Endothelial cell of umbilical vein (primary cell): ENCODE results near the gene GATA1. TPM values are rescaled to one million over a fixed set of nuclear protein-coding genes. Genes with fewer than 3 reads are reported as not detected.

Experiments
- BruUV-seq: library from RNA; stranded (reverse); fragments of 400-500 nt; replicated peaks from 2 replicates; lab custom pipeline; 2021; lab: Mats Ljungman, UMichigan
- CTCF ChIA-PET: fragments of 300-600, 350-600 bp; sonication (Branson Sonifier 250); formaldehyde crosslinking; loops from one replicate; lab custom pipeline; 2021; ENCODE audit warnings: antibody characterized with exemption, inconsistent platforms; lab: Charles Lee
- POLR2A ChIA-PET: fragments of 300-600, 350-600 bp; sonication (Branson Sonifier 250); formaldehyde crosslinking; loops from one replicate; lab custom pipeline; 2021; ENCODE audit warnings: antibody characterized with exemption, inconsistent platforms; lab: Charles Lee
- DNase-seq: peaks from one replicate; pipeline ENCODE4 v3.0.0-alpha.2; 2011; ENCODE audit warnings: low read depth, low spot score
- FAIRE-seq: peaks from 2 replicates; lab custom pipeline; 2011; peaks lifted over from hg19 to GRCh38; lab: Jason Lieb, UNC
- H2AFZ ChIP-seq: 2 replicates; pipeline ENCODE4 v1.6.0; 2012; ENCODE audit warnings: low read depth, low read length, control low read depth, inconsistent platforms
- H3K27ac ChIP-seq: 2 replicates; pipeline ENCODE4 v1.5.1; 2011; ENCODE audit warnings: low read depth, mild to moderate bottlenecking, control low read depth, low read length, moderate library complexity; ENCODE audit not compliant: insufficient read depth
- H3K27me3 ChIP-seq, 2 experiments: 2 replicates each; pipeline versions ENCODE4 v1.6.0 to v1.6.1; 2011; ENCODE audit warnings: low read length in 2 of 2, mixed read lengths in 1 of 2; ENCODE audit not compliant: control insufficient read depth in 2 of 2, insufficient read depth in 2 of 2
- H3K36me3 ChIP-seq, 2 experiments: 2 replicates in 1 of 2; 3 replicates in 1 of 2; pipeline ENCODE4 v1.5.1; 2011; ENCODE audit warnings: low read length in 2 of 2, mild to moderate bottlenecking in 1 of 2, moderate library complexity in 1 of 2; ENCODE audit not compliant: control insufficient read depth in 2 of 2, insufficient read depth in 2 of 2; ENCODE audit errors: extremely low read depth in 1 of 2
- H3K4me1 ChIP-seq: 3 replicates; pipeline ENCODE4 v1.5.1; 2011; ENCODE audit warnings: mild to moderate bottlenecking, low read length; ENCODE audit not compliant: control insufficient read depth, insufficient read depth; ENCODE audit errors: extremely low read depth
- H3K4me2 ChIP-seq: 2 replicates; pipeline ENCODE4 v1.6.1; 2011; ENCODE audit warnings: low read length, control low read depth, mixed read lengths; ENCODE audit not compliant: insufficient read depth
- H3K4me3 ChIP-seq, 3 experiments: fragments of 200-600 bp in 1 of 3; sonication (generic), shearing (Covaris generic) in 1 of 3; replicated peaks in 1 of 3; 2 replicates each; pipeline ENCODE4 v1.5.1; 2011 to 2016; ENCODE audit warnings: control low read depth in 3 of 3, low read length in 3 of 3, mild to moderate bottlenecking in 2 of 3, inconsistent platforms in 1 of 3, low read depth in 1 of 3, moderate library complexity in 1 of 3; ENCODE audit not compliant: insufficient read depth in 1 of 3
- H3K79me2 ChIP-seq: 2 replicates; pipeline ENCODE4 v1.6.0; 2012; ENCODE audit warnings: low read length, inconsistent platforms; ENCODE audit not compliant: control insufficient read depth, insufficient read depth
- H3K9ac ChIP-seq: replicated peaks from 2 replicates; pipeline ENCODE3; 2011; ENCODE audit warnings: low read length, control low read depth; ENCODE audit not compliant: insufficient read depth; ENCODE audit errors: extremely low read depth
- H3K9me1 ChIP-seq: replicated peaks from 3 replicates; pipeline ENCODE4 v1.6.0; 2011; ENCODE audit warnings: mild to moderate bottlenecking, low read length; ENCODE audit not compliant: control insufficient read depth, insufficient read depth; ENCODE audit errors: extremely low read depth
- H3K9me3 ChIP-seq: replicated peaks from 2 replicates; pipeline ENCODE4 v1.5.1; 2012; ENCODE audit warnings: low read length, inconsistent platforms; ENCODE audit not compliant: control insufficient read depth, insufficient read depth
- H4K20me1 ChIP-seq: replicated peaks from 2 replicates; pipeline ENCODE3; 2011; ENCODE audit warnings: mild to moderate bottlenecking, low read length; ENCODE audit not compliant: control insufficient read depth, insufficient read depth; ENCODE audit errors: extremely low read depth
- CTCF ChIP-seq, 2 donors: IDR thresholded peaks; 1 replicate in 1 of 2; 2 replicates in 1 of 2; pipeline ENCODE4 v1.5.1; 2011; ENCODE audit warnings: low read length in 2 of 2, mild to moderate bottlenecking in 2 of 2, moderate library complexity in 2 of 2, control low read depth in 1 of 2, inconsistent platforms in 1 of 2, low read depth in 1 of 2; ENCODE audit not compliant: insufficient read depth in 1 of 2; ENCODE audit errors: extremely low read depth in 1 of 2
- EZH2 ChIP-seq: IDR thresholded peaks from 2 replicates; pipeline ENCODE4 v1.6.1; 2012; ENCODE audit warnings: borderline replicate concordance, low read depth, mild to moderate bottlenecking, moderate library complexity, low read length, inconsistent platforms; ENCODE audit not compliant: severe bottlenecking
- FOS ChIP-seq: IDR thresholded peaks from 2 replicates; pipeline ENCODE4 v1.6.1; 2011; ENCODE audit warnings: mild to moderate bottlenecking, low read length, moderate library complexity, borderline replicate concordance; ENCODE audit not compliant: insufficient read depth
- GATA2 ChIP-seq: IDR thresholded peaks from 2 replicates; pipeline ENCODE4 v1.7.0; 2011; ENCODE audit warnings: low read depth, mild to moderate bottlenecking, moderate library complexity, mixed read lengths, low read length; ENCODE audit not compliant: insufficient read length, insufficient read depth
- JUN ChIP-seq: IDR thresholded peaks from 2 replicates; pipeline ENCODE4 v1.6.1; 2011; ENCODE audit warnings: borderline replicate concordance, low read depth; ENCODE audit not compliant: insufficient read length, insufficient read depth
- MAX ChIP-seq: IDR thresholded peaks from 2 replicates; pipeline ENCODE4 v1.6.1; 2011; ENCODE audit not compliant: insufficient read depth, insufficient read length
- MYC ChIP-seq: IDR thresholded peaks from one replicate; pipeline ENCODE4 v1.6.1; 2011; ENCODE audit warnings: mild to moderate bottlenecking, low read depth, low read length
- POLR2A ChIP-seq: IDR thresholded peaks from 2 replicates; pipeline ENCODE4 v1.6.1; 2012; ENCODE audit warnings: low read depth, mild to moderate bottlenecking, control low read depth, low read length
- POLR2AphosphoS5 ChIP-seq: IDR thresholded peaks from 2 replicates; pipeline ENCODE4 v1.6.1; 2012; ENCODE audit warnings: low read depth, mild to moderate bottlenecking, control low read depth, low read length, moderate library complexity; ENCODE audit not compliant: insufficient read depth
- dilution Hi-C: fragments of 300-500 bp; cut with MboI; formaldehyde crosslinking; loops from one replicate; pipeline ENCODE4 v1.15.0; 2019; ENCODE audit warnings: low sequenced_read_pairs; ENCODE audit not compliant: extremely low pct_ligation_motif_present
- intact Hi-C: fragments of 100-400 bp; cut with micrococcal nuclease; formaldehyde crosslinking; loops from one replicate; pipeline ENCODE4 v1.10.0; 2022
- polyA plus RNA-seq, 4 experiments: library from polyadenylated mRNA; depleted of rRNA in 3 of 4; stranded (reverse) in 3 of 4; unstranded in 1 of 4; fragments of >200 nt; gene quantifications; 2 replicates each; pipeline versions ENCODE4 v1.2.1 to v1.2.3, GENCODE V29; 2011 to 2012; ENCODE audit warnings: missing spikeins in 1 of 4
- total RNA-seq: library from RNA; stranded (reverse); gene quantifications from 2 replicates; pipeline ENCODE4 v1.2.3, GENCODE V29; 2021

The GATA1 gene
- total and polyA plus RNA-seq, 2 donors (not counting 3 experiments of a cell fraction or from before 2014, with no cell fraction given) = not detected

GRCh38 chrX:48800574-48801279 is 14.3 kb downstream of the GATA1 start:
- no peak for FAIRE-seq
- TF ChIP-seq MAX = no peak
- TF ChIP-seq FOS = no peak
- TF ChIP-seq POLR2A = no peak

GRCh38 chrX:48801280-48802088 is 15.1 kb downstream of the GATA1 start, which contains the start of gene HDAC6:
HDAC6 (plus strand) TSS chrX:48802067; CDS start chrX:48802693, 626 bp downstream.
- no peaks in the 10 kb centered on the region for H4K20me1 ChIP-seq
- peak within 1 kb of the TSS; percentile 57 to 75 (median 58) for H3K4me3 ChIP-seq
- H3K9me3 ChIP-seq = no peaks in the 10 kb centered on the region
- no peaks in the 10 kb centered on the region for H3K36me3 ChIP-seq
- POLR2A ChIA-PET = interaction anchor here (1.0 kb wide), 1 partner anchor 64 kb away, joined by 5 read pairs; no protein-coding TSS in a partner anchor
- no peaks in the 10 kb centered on the region for H3K9me1 ChIP-seq
- H3K9ac ChIP-seq = peak within 1 kb of the TSS; percentile 94
- H2AFZ ChIP-seq = peak within 1 kb of the TSS; percentile 80
- H3K27me3 ChIP-seq = no peaks in the 10 kb centered on the region
- TF ChIP-seq JUN = no peak
- TF ChIP-seq MYC = no peak
- no peak for TF ChIP-seq CTCF (IDR thresholded peaks at IDR 0.05; ENCODE audit: extremely low read depth in 1 of 2, insufficient read depth in 1 of 2, low read depth in 1 of 2, low read length in 2 of 2)
- TF ChIP-seq POLR2A = no peak
- no peak for TF ChIP-seq MAX
- TF ChIP-seq POLR2AphosphoS5 = no peak
- TF ChIP-seq EZH2 = no peak
- no peak for TF ChIP-seq GATA2
- TF ChIP-seq FOS = no peak
- H3K4me2 ChIP-seq = peak within 1 kb of the TSS; percentile 62
- no peaks in the 10 kb centered on the region for H3K79me2 ChIP-seq
- peak within 1 kb of the TSS; percentile 87 for H3K27ac ChIP-seq
- intact Hi-C loops (loop anchor here (1.0 to 2.0 kb wide), 6 partner anchors 64 to 322 kb away; partner anchors contain the start of genes GPKOW, SUV39H1 and TFE3), dilution Hi-C loops (no loop called here)
- BruUV-seq = no TSS peak
- CTCF ChIA-PET = interaction anchor here (0.5 to 1.0 kb wide), 2 partner anchors 90 to 157 kb away, joined by 3 read pairs; no protein-coding TSS in a partner anchor
- peak; percentile 100 for FAIRE-seq
- peak; percentile 99 for DNase-seq
- peaks cover 4% of the 10 kb centered on the region for H3K4me1 ChIP-seq

More at GRCh38 chrX:48800574-48801279, 14.3 kb downstream of the GATA1 start:
- Histone ChIP-seq H3K9me3 (no peaks in the 10 kb centered on the region), H3K27me3 (no peaks in the 10 kb centered on the region), H3K4me1 (peaks cover 4% of the 10 kb centered on the region), H3K36me3 (no peaks in the 10 kb centered on the region), H3K9ac (peak overlapping the region; percentile 78), H3K79me2 (no peaks in the 10 kb centered on the region), H3K9me1 (no peaks in the 10 kb centered on the region), H3K4me2 (peak overlapping the region; percentile 62), H3K27ac (peak overlapping the region; percentile 81), H2AFZ (peak overlapping the region; percentile 80), H4K20me1 (no peaks in the 10 kb centered on the region), H3K4me3 (peak overlapping the region; percentile 26 to 56 (median 42))
- dilution Hi-C loops = no loop called here
- BruUV-seq = TSS peak; percentile 91
- no peak for DNase-seq
- intact Hi-C loops = loop anchor here (1.0 to 2.0 kb wide), 6 partner anchors 63 to 323 kb away; partner anchors contain the start of genes GPKOW, SUV39H1 and TFE3
- ChIA-PET POLR2A (no interaction called here), CTCF (no interaction called here)
